GM19328 (cell line): ENCODE results near the gene NPBWR2.
"Not testable (repeated sequence)": the region's sequence is repeated elsewhere in the genome, so short reads cannot be mapped to it uniquely, and the experiment has no call there.

Experiments
- ATAC-seq: cut with Tn5 transposase; IDR thresholded peaks from one replicate; pipeline ENCODE4 v1.9.1; 2021; ENCODE audit warnings: mild to moderate bottlenecking, moderate library complexity; ENCODE audit not compliant: unreplicated experiment

NPBWR2 gene

DNA sequence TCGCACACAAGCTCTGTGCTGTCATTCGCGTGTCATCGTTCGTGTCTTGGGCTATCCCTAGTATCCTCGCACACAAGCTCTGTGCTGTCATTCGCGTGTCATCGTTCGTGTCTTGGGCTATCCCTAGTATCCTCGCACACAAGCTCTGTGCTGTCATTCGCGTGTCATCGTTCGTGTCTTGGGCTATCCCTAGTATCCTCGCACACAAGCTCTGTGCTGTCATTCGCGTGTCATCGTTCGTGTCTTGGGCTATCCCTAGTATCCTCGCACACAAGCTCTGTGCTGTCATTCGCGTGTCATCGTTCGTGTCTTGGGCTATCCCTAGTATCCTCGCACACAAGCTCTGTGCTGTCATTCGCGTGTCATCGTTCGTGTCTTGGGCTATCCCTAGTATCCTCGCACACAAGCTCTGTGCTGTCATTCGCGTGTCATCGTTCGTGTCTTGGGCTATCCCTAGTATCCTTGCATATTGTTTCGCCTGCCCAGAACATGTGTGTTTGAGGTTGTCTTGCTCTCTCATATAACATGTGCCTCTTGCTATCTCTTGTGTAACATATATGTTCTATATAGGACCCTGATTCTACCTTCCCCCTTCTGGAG, 20.0 kb downstream of the NPBWR2 start:
- ATAC-seq, result not testable (repeated sequence)

- ATAC-seq, result no peak
Observed at GRCh38 chr20:64086801-64087200, 20.6 kb downstream of the NPBWR2 start.

GRCh38 chr20:64084685-64085152, 22.6 kb downstream of the NPBWR2 start:
- no peak for ATAC-seq

- no peak for ATAC-seq
Observed at GRCh38 chr20:64083804-64084684, 23.3 kb downstream of the NPBWR2 start, which contains the start of gene LKAAEAR1. LKAAEAR1 (minus strand) TSS chr20:64084398; CDS start chr20:64084219, 179 bp downstream.

DNA sequence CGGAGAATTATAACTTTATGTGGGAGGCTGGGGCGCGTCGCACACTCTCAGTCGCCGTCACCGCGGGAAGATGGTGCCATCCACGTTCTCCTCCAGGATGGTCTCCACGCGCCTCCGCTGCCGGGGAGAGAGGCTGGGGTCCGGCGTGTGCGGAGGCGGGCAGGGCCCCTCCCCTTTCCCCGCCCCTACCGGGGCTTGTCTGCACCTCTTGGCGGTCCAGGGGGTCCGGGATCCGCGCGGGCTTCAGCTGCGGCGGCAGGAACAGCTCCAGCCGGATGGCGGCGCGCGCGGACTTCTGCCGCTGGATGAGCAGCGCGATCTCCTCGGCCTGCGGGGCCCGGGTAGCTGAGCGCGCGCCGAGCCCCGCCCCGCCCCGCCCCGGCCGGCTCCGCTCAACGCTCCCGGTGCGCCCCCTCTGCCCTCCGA, 24.0 kb downstream of the NPBWR2 start:
- ATAC-seq, result no peak

- ATAC-seq, result no peak
Observed at GRCh38 chr20:64082820-64083377, 24.5 kb downstream of the NPBWR2 start.

DNA sequence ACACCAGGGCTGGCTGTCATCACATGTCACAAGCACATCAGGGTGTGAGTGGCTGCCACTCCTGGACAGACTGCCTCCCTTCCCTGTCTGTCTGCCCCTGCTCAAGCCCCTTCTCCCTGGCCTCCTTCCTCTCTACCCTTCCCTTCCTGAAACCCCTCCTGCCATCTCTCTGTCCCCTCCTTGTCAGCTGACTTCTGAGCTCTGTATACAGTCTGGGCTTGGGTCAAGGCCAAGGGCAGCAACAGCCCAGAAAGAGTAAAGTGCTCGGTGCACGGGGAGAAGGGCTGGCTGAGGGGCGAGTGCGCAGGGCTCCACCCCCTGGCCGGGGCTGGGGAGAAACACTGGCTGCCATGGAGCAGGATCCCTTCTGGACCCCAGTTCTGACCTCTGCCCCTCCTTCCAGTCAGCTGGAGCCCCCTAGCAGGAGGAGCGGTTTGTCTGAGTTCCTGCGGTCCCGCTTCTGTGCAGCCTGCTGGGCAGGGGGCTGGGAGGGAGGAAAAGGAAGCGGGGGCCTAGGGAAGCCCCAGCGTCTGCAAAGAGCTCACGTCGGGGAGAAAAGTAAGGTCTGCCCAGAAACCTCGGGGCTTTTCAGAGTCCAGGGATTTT, 25.1 kb downstream of the NPBWR2 start:
- ATAC-seq, result no peak

- no peak for ATAC-seq
Observed at GRCh38 chr20:64081624-64081964, 25.8 kb downstream of the NPBWR2 start.

- ATAC-seq, result no peak
Observed at GRCh38 chr20:64080813-64081623, 26.3 kb downstream of the NPBWR2 start.

GRCh38 chr20:64080013-64080812, 27.2 kb downstream of the NPBWR2 start, which contains the start of gene OPRL1:
OPRL1 (plus strand) TSS chr20:64080082; CDS start chr20:64092721, 12,639 bp downstream.
- no peak for ATAC-seq

DNA sequence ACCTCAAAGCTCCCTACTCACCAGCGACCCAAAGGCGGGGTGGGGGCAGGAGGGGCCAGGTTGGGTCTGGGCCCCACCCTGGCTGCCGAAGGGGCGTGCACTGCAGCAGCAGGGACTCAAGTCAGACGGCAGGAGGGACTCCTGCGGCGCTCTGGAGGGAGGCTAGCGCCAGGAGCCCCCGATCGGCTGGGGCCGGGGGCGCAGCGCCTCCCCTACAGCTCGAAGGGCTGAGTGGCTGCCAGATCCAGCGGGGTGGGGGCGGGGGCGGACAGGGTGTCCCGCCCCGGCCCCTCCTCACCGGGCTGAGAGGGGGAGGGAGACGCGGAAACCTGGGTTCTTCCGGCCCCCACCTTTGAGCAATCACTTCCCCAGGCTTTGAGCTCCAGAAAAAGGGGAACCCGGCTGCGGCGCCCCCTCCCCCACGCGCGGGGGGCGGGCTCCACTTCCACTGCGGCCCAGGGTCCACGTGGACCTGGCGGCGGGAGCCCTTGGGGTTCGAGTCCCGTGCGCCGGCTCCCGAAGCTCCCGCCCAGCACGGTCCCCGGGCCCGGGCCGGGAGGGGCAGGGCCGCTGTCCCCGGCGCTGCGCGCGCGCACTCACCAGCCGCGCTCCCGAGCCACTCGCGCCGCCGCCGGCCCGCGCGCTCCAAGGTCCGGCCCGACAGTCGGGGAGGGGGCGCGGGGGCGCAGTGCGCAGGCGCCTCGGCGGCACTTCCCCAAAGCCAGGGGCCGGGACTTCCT, 27.9 kb downstream of the NPBWR2 start, which contains the start of gene RGS19:
Gene RGS19, minus strand, starts transcription at position 246 of the 740 bp plus-strand sequence. CDS start 2,632 bp downstream, outside the sequence.
- peak; percentile 29 for ATAC-seq

- ATAC-seq, result no peak
Observed at GRCh38 chr20:64078934-64079272, 28.5 kb downstream of the NPBWR2 start.

DNA sequence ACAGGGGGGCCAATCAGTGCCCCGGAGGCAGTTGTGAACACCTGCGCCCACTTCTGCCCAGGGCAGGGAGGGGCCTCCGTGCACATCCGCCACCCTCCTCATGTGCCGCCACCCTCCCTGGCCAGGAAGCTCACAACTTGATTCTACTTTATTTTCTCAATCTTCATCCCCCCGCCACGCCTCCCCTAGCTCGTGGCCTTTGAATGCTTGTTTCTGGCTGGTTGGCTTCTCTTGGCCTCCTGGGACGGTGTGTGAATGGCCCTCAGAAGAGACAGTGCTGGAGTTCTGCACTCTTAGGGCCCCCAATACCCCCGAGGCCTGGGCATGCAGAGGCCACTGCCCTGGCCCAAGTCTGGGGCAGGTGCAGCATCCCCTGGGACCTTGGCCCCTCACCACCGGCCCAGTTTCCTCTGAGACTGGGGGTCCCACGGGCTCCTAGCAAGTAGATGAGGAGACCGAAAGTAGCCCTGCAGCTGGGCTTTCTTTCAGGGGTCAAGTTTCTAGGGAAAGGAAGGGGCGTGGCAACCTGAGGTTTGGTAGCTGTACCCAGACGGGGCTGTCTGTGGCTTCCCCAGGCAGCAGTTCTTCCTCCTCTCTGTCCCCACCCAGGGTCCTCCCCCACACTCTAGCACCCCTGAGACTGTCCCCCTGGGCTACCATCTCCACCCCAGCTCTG, 29.4 kb downstream of the NPBWR2 start:
- ATAC-seq, result no peak

DNA sequence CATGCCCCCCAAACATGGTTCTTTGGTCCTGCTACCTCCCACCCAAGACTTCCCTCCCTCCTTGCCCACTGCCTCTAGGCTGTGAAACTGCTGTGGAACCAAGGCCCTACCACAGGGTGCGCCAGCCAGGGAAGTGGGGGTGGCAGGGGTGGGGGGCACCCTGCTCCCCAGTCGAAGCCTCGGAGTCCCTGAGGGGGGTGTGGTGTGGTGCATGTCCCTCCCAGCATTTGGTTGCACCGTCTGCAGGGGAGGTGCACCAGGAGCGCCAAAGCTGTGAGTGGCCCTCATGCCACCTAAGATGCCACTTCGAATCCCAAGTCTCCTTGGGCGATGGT, 29.9 kb downstream of the NPBWR2 start:
- no peak for ATAC-seq

DNA sequence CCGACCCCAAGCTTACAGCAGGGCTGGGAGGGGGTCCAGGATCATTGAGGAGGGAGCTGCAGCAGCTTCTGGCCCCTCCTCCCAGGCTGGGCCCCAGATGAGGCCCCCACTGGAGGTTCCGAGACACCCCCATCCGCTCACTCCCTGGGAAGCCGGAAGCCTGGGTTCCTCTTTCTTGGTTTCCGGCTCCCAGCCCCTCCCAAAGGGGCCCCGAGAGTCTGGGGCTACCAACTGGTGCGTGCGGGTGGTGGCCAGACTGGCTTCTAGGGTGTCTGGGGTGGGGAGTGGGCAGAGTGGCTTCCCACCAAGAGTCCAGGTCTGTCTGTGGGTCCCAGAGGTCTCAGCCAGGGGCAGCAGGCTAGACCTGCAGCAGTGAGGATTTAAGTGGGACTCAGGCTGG, 30.3 kb downstream of the NPBWR2 start:
- ATAC-seq, result no peak

DNA sequence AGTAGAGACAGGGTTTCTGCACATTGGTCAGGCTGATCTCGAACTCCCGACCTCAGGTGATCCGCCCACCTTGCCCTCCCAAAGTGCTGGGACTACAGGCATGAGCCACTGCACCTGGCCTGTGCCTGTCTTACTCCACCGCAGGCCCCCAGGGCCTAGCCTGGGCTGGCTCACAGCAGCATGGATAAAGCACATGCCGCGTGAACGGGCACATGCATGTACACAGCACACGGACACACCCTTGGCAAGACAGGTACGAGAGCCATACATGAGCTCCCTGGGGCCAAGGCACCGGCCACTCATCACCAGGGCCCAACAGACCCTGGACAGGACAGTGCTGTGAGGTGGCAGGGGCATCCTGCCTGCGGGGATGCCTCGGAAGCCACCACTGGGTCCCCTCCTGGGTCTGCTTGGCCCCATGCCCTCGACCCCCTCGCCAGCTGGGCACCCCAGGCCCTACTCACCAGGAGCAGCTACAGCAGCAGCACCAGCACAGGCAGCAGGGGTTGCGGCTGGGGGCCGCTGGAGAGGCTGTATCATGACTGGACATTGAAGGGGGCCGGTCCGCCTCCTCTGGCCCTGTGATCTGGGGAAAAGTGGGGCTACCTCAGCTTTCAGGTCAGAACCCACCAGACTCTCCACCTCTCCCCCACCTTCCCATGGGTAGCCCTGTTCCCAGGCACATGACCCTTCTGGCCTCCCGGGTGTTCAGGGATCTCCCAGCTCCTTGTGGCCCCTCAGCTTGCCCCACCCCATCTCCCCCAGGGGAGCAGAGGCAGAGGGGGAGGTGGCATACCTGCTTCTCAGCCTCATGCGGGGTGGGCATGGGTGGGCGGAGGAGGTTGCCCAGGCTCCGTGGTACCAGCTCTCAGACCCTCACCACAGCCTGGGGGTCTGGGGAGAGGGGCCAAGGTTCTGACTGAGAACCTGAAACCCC, 31.0 kb downstream of the NPBWR2 start:
- no peak for ATAC-seq

- no peak for ATAC-seq
Observed at GRCh38 chr20:64075556-64075955, 31.8 kb downstream of the NPBWR2 start.
